Liver (tissue), 9 donors: ENCODE results near the gene CHMP5. TPM values are rescaled to one million over a fixed set of nuclear protein-coding genes. Genes with fewer than 3 reads are reported as not detected.

Experiments
- DNase-seq: peaks from one replicate; pipeline ENCODE4 v3.0.0-alpha.2; 2017; ENCODE audit warnings: low spot score
- H3K27ac ChIP-seq, 2 donors: one replicate each; pipeline ENCODE4 v1.7.0; 2013; ENCODE audit warnings: inconsistent platforms in 2 of 2, low read length in 2 of 2, control low read depth in 1 of 2, low read depth in 1 of 2, mild to moderate bottlenecking in 1 of 2
- H3K27me3 ChIP-seq, 4 donors: one replicate each; pipeline versions ENCODE4 v1.6.1 to v1.7.0; 2013; ENCODE audit warnings: low read length in 3 of 4, inconsistent platforms in 1 of 4, mild to moderate bottlenecking in 1 of 4, moderate library complexity in 1 of 4; ENCODE audit not compliant: control insufficient read depth in 4 of 4, insufficient read depth in 4 of 4
- H3K36me3 ChIP-seq, 4 donors: one replicate each; pipeline versions ENCODE4 v1.6.1 to v1.7.0; 2013; ENCODE audit warnings: low read length in 3 of 4, mild to moderate bottlenecking in 3 of 4, low read depth in 1 of 4, moderate library complexity in 1 of 4; ENCODE audit not compliant: control insufficient read depth in 4 of 4, insufficient read depth in 3 of 4
- H3K4me1 ChIP-seq, 4 donors: one replicate each; pipeline versions ENCODE4 v1.6.1 to v1.7.0; 2013; ENCODE audit warnings: low read length in 3 of 4, mild to moderate bottlenecking in 3 of 4, moderate library complexity in 1 of 4; ENCODE audit not compliant: control insufficient read depth in 4 of 4, insufficient read depth in 4 of 4
- H3K4me3 ChIP-seq, 3 donors: one replicate each; pipeline versions ENCODE4 v1.6.1 to v1.7.0; 2013; ENCODE audit warnings: low read length in 3 of 3, control low read depth in 1 of 3, low read depth in 1 of 3, mild to moderate bottlenecking in 1 of 3
- H3K9ac ChIP-seq, 2 donors: one replicate each; pipeline ENCODE4 v1.7.0; 2013; ENCODE audit warnings: low read length in 2 of 2, mild to moderate bottlenecking in 2 of 2, moderate library complexity in 2 of 2, control low read depth in 1 of 2, low read depth in 1 of 2
- H3K9me3 ChIP-seq, 4 donors: one replicate each; pipeline versions ENCODE4 v1.6.1 to v1.7.0; 2013; ENCODE audit warnings: low read length in 3 of 4; ENCODE audit not compliant: control insufficient read depth in 4 of 4
- ATF3 ChIP-seq: IDR thresholded peaks from 2 replicates; pipeline ENCODE4 v1.6.1; 2016; ENCODE audit warnings: antibody characterized with exemption
- EGR1 ChIP-seq, 2 donors: IDR thresholded peaks; 2 replicates each; pipeline ENCODE4 v1.6.1; 2016 to 2018; ENCODE audit warnings: antibody characterized with exemption in 2 of 2, low read depth in 2 of 2
- FOXA1 ChIP-seq: IDR thresholded peaks from 2 replicates; pipeline ENCODE4 v1.6.1; 2016; ENCODE audit warnings: antibody characterized with exemption
- FOXA2 ChIP-seq: IDR thresholded peaks from 2 replicates; pipeline ENCODE4 v1.6.1; 2016; ENCODE audit warnings: antibody characterized with exemption
- GABPA ChIP-seq, 2 donors: IDR thresholded peaks in 1 of 2; conservative IDR thresholded peaks in 1 of 2; 2 replicates each; pipeline ENCODE4 v1.6.1; 2016; ENCODE audit warnings: antibody characterized with exemption in 2 of 2, mild to moderate bottlenecking in 1 of 2, moderate library complexity in 1 of 2
- HNF4A ChIP-seq, 2 donors: conservative IDR thresholded peaks; 2 replicates each; pipeline ENCODE4 v1.6.1; 2016; ENCODE audit warnings: antibody characterized with exemption in 2 of 2, mild to moderate bottlenecking in 2 of 2
- HNF4G ChIP-seq: IDR thresholded peaks from 2 replicates; pipeline ENCODE4 v1.6.1; 2016; ENCODE audit warnings: antibody characterized with exemption
- JUND ChIP-seq, 2 donors: IDR thresholded peaks; 2 replicates each; pipeline ENCODE4 v1.6.1; 2016; ENCODE audit warnings: antibody characterized with exemption in 2 of 2
- MAX ChIP-seq: IDR thresholded peaks from 2 replicates; pipeline ENCODE4 v1.6.1; 2016; ENCODE audit warnings: antibody characterized with exemption
- NR2F2 ChIP-seq: IDR thresholded peaks from 2 replicates; pipeline ENCODE4 v1.6.1; 2016; ENCODE audit warnings: antibody characterized with exemption
- RAD21 ChIP-seq, 2 donors: IDR thresholded peaks; 2 replicates each; pipeline ENCODE4 v1.6.1; 2016; ENCODE audit warnings: antibody characterized with exemption in 2 of 2, mild to moderate bottlenecking in 2 of 2
- REST ChIP-seq: IDR thresholded peaks from 2 replicates; pipeline ENCODE4 v1.6.1; 2016; ENCODE audit warnings: antibody characterized with exemption, mild to moderate bottlenecking
- RXRA ChIP-seq, 2 donors: IDR thresholded peaks; 2 replicates each; pipeline ENCODE4 v1.6.1; 2017 to 2018; ENCODE audit warnings: antibody characterized with exemption in 2 of 2, mild to moderate bottlenecking in 1 of 2
- SP1 ChIP-seq: IDR thresholded peaks from 2 replicates; pipeline ENCODE4 v1.6.1; 2018; ENCODE audit warnings: antibody characterized with exemption, mild to moderate bottlenecking
- TAF1 ChIP-seq: conservative IDR thresholded peaks from 2 replicates; pipeline ENCODE4 v1.6.1; 2016; ENCODE audit warnings: antibody characterized with exemption, mild to moderate bottlenecking
- YY1 ChIP-seq: IDR thresholded peaks from 2 replicates; pipeline ENCODE4 v1.6.1; 2016; ENCODE audit warnings: antibody characterized with exemption, mild to moderate bottlenecking
- ZBTB33 ChIP-seq: IDR thresholded peaks from 2 replicates; pipeline ENCODE4 v1.6.1; 2016; ENCODE audit warnings: antibody characterized with exemption
- WGBS: extraction: QIAGEN DNeasy Blood & Tissue Kit; methylation state at CpG from one replicate; pipeline ENCODE4 v1.1.7; 2013; 5-methylcytosine and 5-hydroxymethylcytosine counted together
- polyA plus RNA-seq, 2 donors: library from polyadenylated mRNA; stranded (reverse) in 1 of 2; unstranded in 1 of 2; fragments of 200-250 nt in 1 of 2; fragments of >200 nt in 1 of 2; fragmentation: Nextera tagmentation in 1 of 2; extraction: Ambion mirVana in 1 of 2; gene quantifications; one replicate each; pipeline versions ENCODE4 v1.2.1 to v1.2.3, GENCODE V29; 2013 to 2015
- total RNA-seq, 2 donors: library from RNA; depleted of rRNA; stranded (reverse); fragments of >200 nt; gene quantifications; one replicate each; pipeline ENCODE4 v1.2.3, GENCODE V29; 2014
- TF ChIP-seq, protein P1 (sequence below): fragments of 150-350 bp; IDR thresholded peaks from 2 replicates; pipeline ENCODE4 v1.5.1; 2017; ENCODE audit warnings: improper control_type of control experiment, low read depth, low read length; ENCODE audit not compliant: missing input control
- donor health status: healthy.
- donor health status: healthy.
- donor health status: healthy.
- donor health status: healthy.
- donor health status: healthy.

The CHMP5 gene
- total and polyA plus RNA-seq, 4 donors = 23.2 to 34.8 (median 27.8) TPM

- WGBS = 73% methylated on average over 3 of the region's 3 CpGs
- peak overlapping the region in 1 of 2 donors; percentile 71 for H3K27ac ChIP-seq
- no peaks in the 10 kb centered on the region for H3K27me3 ChIP-seq
- TF ChIP-seq HNF4G (peak; percentile 8), JUND (IDR thresholded peaks at IDR 0.05) (peak in 1 of 2 donors; percentile 11), SP1 (peak; percentile 6), HNF4A (conservative IDR thresholded peaks at IDR 0.05) (peak; percentile 10 to 34), TAF1 (no peak)
- no peak overlapping the region for H3K4me3 ChIP-seq
- peaks cover 0 to 3% (median under 1%) of the 10 kb centered on the region in 4 donors for H3K4me1 ChIP-seq
- peaks cover 19 to 85% (median 76%) of the 10 kb centered on the region in 4 donors for H3K36me3 ChIP-seq
- H3K9me3 ChIP-seq = no peaks in the 10 kb centered on the region
- no peak overlapping the region for H3K9ac ChIP-seq
- no peak for DNase-seq
Measured at GRCh38 chr9:33306037-33306436, 41.2 kb downstream of the CHMP5 start.

DNA sequence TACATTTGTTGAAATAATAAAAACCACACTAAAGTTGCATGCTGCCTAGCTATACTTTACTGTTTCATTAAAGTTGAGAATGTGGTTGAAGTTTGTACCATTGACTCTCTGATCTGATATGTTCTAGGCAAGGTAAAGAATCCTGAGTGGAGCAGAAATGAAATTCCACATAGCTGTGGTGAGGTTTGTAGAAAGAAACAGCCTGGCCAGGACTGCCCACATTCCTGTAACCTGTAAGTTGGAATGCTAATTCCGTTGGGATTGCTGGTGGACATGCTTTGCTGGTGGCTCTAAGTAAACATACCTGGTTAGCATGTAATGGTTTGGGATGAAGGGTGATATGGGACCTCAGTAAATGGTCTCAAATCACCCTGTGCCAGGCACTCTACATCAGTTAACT is 42.2 kb downstream of the CHMP5 start:
- Histone ChIP-seq H3K9me3 (no peaks in the 10 kb centered on the region), H3K27ac (no peak overlapping the region), H3K27me3 (no peaks in the 10 kb centered on the region), H3K4me1 (peaks cover 0 to 3% (median 0%) of the 10 kb centered on the region in 4 donors), H3K9ac (no peak overlapping the region), H3K4me3 (no peak overlapping the region), H3K36me3 (peaks cover 22 to 88% (median 79%) of the 10 kb centered on the region in 4 donors)
- 75% methylated on average over 1 of the region's 1 CpG for WGBS
- TF ChIP-seq GABPA (IDR thresholded peaks at IDR 0.05 in 1 of 2, conservative IDR thresholded peaks at IDR 0.05 in 1 of 2) (no peak), TAF1 (no peak), SP1 (no peak), RAD21 (IDR thresholded peaks at IDR 0.05) (no peak)
- no peak for DNase-seq

GRCh38 chr9:33309903-33310302 is 45.1 kb downstream of the CHMP5 start:
- WGBS = 97% methylated on average over 1 of the region's 1 CpG
- Histone ChIP-seq H3K27ac (no peak overlapping the region), H3K4me1 (peaks cover 0 to 3% (median 0%) of the 10 kb centered on the region in 4 donors), H3K36me3 (peaks cover 30 to 92% (median 78%) of the 10 kb centered on the region in 4 donors), H3K27me3 (no peaks in the 10 kb centered on the region), H3K9ac (no peak overlapping the region), H3K9me3 (no peaks in the 10 kb centered on the region), H3K4me3 (no peak overlapping the region)
- TF ChIP-seq ATF3 = no peak
- TF ChIP-seq RAD21 (IDR thresholded peaks at IDR 0.05) = no peak
- no peak for TF ChIP-seq HNF4G
- TF ChIP-seq YY1 = no peak
- no peak for TF ChIP-seq REST
- no peak for TF ChIP-seq NR2F2
- no peak for TF ChIP-seq FOXA1
- no peak for TF ChIP-seq FOXA2
- no peak for TF ChIP-seq ZBTB33
- TF ChIP-seq MAX = no peak
- no peak for TF ChIP-seq JUND (IDR thresholded peaks at IDR 0.05)
- TF ChIP-seq, protein P1, sequence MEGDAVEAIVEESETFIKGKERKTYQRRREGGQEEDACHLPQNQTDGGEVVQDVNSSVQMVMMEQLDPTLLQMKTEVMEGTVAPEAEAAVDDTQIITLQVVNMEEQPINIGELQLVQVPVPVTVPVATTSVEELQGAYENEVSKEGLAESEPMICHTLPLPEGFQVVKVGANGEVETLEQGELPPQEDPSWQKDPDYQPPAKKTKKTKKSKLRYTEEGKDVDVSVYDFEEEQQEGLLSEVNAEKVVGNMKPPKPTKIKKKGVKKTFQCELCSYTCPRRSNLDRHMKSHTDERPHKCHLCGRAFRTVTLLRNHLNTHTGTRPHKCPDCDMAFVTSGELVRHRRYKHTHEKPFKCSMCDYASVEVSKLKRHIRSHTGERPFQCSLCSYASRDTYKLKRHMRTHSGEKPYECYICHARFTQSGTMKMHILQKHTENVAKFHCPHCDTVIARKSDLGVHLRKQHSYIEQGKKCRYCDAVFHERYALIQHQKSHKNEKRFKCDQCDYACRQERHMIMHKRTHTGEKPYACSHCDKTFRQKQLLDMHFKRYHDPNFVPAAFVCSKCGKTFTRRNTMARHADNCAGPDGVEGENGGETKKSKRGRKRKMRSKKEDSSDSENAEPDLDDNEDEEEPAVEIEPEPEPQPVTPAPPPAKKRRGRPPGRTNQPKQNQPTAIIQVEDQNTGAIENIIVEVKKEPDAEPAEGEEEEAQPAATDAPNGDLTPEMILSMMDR = no peak
- no peak for TF ChIP-seq RXRA (IDR thresholded peaks at IDR 0.05)
- TF ChIP-seq SP1 = no peak
- no peak for TF ChIP-seq EGR1 (IDR thresholded peaks at IDR 0.05; ENCODE audit: low read depth in 2 of 2)
- no peak for TF ChIP-seq HNF4A (conservative IDR thresholded peaks at IDR 0.05)
- TF ChIP-seq TAF1 = no peak
- no peak for TF ChIP-seq GABPA (IDR thresholded peaks at IDR 0.05 in 1 of 2, conservative IDR thresholded peaks at IDR 0.05 in 1 of 2)
- DNase-seq = no peak
